GM12865 (cell line): Measurements from ENCODE around the gene GSC2.
"Not testable (repeated sequence)": the region's sequence is repeated elsewhere in the genome, so short reads cannot be mapped to it uniquely, and the experiment has no call there.

Source experiments
- DNase-seq: peaks from one replicate; pipeline ENCODE4 v3.0.0; 2010; ENCODE audit warnings: low read depth
- H3K4me3 ChIP-seq: 2 replicates; pipeline ENCODE4 v1.5.1; 2011; ENCODE audit warnings: mild to moderate bottlenecking, low read depth, low read length, control low read depth
- CTCF ChIP-seq: IDR thresholded peaks from 2 replicates; pipeline ENCODE4 v1.5.1; 2011; ENCODE audit warnings: low read length, control low read depth, low read depth, inconsistent platforms; ENCODE audit not compliant: insufficient read depth; ENCODE audit errors: missing control alignments

Gene GSC2

GRCh38 chr22:19167106-19167869 lies 17.2 kb upstream of the GSC2 start:
- no peak for DNase-seq
- TF ChIP-seq CTCF: no peak
- H3K4me3 ChIP-seq: no peak overlapping the region

GRCh38 chr22:19166421-19166820 lies 16.3 kb upstream of the GSC2 start:
- DNase-seq: no peak
- no peak for TF ChIP-seq CTCF
- H3K4me3 ChIP-seq: no peak overlapping the region

DNA sequence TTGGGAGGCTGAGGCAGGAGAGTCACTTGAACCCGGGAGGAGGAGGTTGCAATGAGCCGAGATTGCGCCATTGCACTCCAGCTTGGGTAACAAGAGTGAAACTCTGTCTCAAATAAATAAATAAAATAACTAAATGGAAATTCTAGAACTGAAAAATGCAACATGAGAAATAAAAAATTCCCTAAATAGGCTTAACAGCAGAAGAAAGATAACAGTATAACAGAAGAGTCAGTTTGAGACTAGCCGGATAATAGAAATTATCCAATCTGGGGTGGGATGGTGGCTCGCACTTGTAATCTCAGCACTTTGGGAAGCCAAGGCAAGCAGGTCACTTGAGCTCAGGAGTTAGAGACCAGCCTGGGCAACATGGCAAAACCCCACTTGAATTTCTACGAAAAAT lies 14.3 kb upstream of the GSC2 start:
- no peak overlapping the region for H3K4me3 ChIP-seq
- TF ChIP-seq CTCF: no peak
- DNase-seq: no peak

DNA sequence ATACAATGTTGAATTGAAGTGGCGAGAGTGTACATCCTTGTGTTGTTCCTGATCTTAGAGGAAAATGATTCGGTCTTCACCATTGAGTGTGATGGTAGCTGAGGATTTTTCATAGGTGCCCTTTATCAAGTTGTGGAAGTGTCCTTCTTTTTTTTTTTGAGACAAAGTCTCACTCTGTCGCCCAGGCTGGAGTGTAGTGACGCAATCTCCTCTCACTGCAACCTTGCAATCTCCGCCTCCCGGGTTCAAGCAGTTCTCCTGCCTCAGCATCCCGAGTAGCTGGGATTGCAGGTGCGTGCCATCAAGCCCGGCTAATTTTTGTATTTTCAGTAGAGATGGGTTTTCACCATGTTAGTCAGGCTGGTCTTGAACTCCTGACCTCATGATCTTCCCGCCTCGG lies 8.6 kb upstream of the GSC2 start:
- not testable (repeated sequence) for H3K4me3 ChIP-seq, DNase-seq

DNA sequence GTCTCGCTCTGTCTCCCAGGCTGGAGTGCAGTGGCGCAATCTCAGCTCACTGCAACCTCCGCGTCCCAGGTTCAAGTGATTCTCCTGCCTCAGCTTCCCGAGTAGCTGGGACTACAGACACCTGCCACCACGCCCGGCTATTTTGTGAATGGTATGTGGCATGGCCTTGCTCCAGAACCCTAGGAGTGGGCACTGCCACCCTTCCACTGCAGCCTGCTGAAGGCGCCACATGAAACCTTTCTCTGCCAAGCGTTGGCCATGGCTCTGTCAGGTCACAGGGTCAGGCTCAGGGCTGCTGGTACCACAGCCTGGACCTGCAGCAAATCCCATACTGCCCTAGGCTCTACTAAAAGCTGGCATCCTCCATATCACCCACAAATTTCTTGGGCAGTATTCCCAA lies 6.0 kb upstream of the GSC2 start:
- DNase-seq, H3K4me3 ChIP-seq: not testable (repeated sequence)

DNA sequence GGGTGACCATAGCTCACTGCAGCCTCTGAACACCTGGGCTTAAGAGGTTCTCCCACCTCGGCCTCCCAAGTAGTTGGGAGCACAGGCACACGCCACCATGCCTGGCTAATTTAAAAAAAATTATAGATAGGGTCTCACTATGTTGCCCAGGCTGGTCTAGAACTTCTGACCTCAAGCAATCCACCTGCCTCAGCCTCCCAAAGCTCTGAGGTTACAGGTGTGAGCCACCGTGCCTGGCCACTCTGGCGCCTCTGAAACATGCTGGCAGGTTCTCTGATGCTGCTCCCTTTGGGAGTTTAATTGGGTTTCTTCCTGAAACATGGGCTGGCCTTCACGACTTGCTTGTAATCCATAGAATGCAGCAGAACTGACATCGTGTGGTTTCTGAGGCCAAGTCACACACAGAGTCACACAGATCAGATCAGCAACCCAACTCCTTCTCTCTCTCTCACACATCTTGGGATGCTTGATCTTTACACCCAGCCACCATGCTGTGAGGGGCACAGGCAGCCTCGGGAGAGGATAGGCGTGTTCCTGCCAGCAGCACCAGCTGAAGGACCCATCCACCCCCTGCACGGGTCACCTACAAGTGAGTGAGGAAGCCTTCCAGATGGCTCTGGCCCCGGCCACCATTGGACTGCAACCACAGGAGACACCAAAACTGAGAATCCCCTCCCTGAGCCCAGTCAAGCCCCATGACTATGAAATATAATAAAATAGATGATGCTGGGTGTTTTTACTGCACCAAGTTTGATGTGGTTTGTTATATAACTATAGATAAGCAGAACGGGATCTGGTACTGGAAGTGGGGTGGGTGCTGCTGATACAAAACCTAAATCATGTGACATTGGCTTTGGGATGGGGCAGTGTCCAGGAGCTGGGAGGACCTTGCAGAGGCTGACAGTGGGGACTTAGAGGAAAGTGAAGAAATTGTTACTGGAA lies 3.1 kb upstream of the GSC2 start:
- H3K4me3 ChIP-seq: no peak overlapping the region
- no peak for TF ChIP-seq CTCF
- no peak for DNase-seq

DNA sequence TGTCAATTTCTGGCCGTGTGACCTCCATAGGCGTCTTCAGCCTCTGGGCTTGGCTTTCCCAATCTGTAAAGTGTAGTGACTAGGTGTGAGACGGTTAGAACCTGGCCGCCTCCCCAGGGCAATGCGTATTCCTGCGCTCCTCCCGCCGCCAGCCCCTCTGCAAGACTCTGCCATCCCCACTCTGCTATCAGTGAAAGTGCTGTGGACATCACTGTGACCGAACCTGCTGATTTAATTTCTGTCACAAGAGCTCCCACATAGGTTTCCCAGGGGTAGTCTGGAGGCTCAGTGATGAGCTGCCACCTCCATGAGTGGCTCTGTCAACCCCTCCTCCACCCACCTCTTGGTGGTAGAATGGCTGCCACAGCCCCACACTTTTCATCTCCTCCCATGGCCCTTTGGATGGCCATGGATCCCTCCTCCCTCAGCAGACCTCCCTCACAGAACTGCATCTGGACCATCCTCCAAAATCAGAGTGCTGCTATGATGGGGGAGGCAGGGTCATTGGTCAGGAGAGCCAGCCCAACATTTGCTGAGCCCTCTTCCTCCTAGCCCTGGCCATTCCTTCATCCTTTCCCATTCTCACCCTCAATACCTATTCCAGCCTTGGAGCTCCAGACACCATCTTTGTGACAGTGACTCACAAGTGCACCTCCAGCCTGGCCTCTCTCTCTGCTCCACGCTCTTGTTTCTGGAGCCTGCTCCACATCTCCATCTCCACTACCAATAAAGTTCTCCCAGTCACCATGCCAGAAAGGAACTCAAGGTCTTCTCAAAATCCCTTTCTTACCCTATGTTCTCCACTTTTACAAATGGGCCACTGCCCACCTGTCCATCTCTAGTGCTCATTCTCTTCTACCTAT lies 1.5 kb upstream of the GSC2 start:
- H3K4me3 ChIP-seq: no peak overlapping the region
- no peak for TF ChIP-seq CTCF
- no peak for DNase-seq
